Measurements from ENCODE around the gene CRACR2B. TPM values are rescaled to one million over a fixed set of nuclear protein-coding genes. Genes with fewer than 3 reads are reported as not detected.

Gene CRACR2B
- total RNA-seq, 1 donor from 2014 or later: 0.53 TPM

DNA sequence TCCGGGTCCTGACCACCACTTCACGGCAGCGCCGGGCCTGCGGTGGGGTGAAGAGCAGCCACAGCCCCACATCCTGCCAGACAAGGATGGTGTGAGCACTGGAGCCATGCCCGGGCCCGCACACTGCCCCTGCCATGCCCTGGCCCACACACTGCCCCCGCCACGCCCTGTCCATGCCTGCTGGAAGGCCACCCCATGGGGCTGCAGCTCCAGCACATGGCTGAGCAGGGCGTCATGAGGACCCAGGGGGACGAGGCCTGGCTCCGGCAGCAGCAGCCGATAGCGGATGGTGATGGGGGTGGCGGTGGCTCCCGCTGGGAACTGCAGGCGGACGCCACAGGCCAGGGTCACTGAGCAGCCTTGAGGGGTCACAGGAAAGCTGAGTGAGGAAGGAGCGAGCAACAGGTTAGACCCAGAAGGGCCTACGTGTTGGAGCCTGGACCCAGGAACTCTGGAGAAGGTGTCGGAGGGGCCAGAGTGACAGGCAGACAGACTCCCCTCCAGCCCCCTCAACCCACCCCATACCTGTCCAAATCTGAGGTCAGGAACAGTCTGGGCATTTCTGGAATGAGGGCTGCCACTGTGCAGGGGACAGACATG lies 25.6 kb upstream of the CRACR2B start:
- DNase-seq (ENCODE audit: low read depth): no peak
- no peak overlapping the region for H3K4me3 ChIP-seq (ENCODE audit: low read depth, low read length)
- TF ChIP-seq, protein P1, sequence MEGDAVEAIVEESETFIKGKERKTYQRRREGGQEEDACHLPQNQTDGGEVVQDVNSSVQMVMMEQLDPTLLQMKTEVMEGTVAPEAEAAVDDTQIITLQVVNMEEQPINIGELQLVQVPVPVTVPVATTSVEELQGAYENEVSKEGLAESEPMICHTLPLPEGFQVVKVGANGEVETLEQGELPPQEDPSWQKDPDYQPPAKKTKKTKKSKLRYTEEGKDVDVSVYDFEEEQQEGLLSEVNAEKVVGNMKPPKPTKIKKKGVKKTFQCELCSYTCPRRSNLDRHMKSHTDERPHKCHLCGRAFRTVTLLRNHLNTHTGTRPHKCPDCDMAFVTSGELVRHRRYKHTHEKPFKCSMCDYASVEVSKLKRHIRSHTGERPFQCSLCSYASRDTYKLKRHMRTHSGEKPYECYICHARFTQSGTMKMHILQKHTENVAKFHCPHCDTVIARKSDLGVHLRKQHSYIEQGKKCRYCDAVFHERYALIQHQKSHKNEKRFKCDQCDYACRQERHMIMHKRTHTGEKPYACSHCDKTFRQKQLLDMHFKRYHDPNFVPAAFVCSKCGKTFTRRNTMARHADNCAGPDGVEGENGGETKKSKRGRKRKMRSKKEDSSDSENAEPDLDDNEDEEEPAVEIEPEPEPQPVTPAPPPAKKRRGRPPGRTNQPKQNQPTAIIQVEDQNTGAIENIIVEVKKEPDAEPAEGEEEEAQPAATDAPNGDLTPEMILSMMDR (IDR thresholded peaks at IDR 0.05; ENCODE audit: insufficient read depth, low read length, severe bottlenecking): no peak
- H3K27me3 ChIP-seq (ENCODE audit: control insufficient read depth, insufficient read depth, low read length): no peaks in the 10 kb centered on the region
- peaks cover 24% of the 10 kb centered on the region for H3K36me3 ChIP-seq (ENCODE audit: control insufficient read depth, insufficient read depth, low read length)
- FAIRE-seq: no peak

DNA sequence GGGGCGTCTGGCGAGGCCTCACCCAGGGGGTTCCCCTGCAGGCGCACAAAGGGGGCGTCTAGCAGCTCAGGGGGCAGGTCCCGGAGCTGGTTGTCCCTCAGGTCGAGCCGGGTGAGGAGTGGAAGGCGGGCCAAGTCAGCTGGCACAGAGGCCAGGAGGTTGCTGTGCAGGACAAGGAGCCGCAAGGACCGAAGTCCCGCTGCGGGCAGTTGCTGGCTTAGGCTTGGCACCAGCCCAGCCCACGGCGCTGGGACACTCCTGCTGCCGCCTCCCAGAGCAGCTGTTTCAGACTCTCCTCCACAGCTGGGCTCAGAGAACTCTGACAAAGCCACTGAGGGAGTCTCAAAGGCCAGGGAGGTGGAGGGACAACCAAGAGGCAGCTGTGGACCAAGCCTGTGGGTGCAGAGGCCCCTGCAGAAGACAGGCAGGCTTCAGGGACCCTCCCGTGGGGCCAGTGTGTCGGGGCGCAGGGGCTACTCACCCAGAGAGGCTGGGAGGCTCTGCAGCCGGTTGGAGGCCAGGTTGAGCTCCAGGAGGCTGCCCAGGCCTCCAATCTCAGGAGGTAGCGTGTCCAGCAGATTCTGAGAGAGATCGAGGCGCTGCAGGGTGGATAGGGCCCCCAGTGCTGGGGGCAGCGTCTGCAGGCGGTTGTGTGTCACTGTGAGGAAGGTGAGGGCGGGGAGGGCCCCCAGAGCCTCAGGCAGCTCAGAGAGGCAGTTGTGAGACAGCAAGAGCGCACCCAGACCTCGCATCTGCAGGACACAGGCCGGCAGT lies 24.8 kb upstream of the CRACR2B start:
- DNase-seq (ENCODE audit: low read depth): no peak

DNA sequence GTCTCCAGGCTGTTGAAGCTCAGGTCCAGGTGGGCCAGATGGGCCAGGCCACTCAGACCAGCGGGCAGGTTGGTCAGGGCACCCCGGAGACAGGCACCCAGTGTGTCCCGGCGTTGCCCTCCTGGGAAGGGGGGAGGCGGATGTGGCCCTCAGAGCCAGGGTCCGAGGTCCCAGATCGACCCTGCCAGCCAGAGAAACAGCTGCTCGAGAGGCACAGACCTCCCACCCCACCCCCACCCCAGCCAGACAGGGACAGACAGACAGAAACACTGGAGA lies 24.3 kb upstream of the CRACR2B start:
- TF ChIP-seq, protein P1 (IDR thresholded peaks at IDR 0.05; ENCODE audit: insufficient read depth, low read length, severe bottlenecking): no peak
- FAIRE-seq (no peak), DNase-seq (ENCODE audit: low read depth) (no peak)
- Histone ChIP-seq H3K36me3 (ENCODE audit: control insufficient read depth, insufficient read depth, low read length) (peaks cover 24% of the 10 kb centered on the region), H3K27me3 (ENCODE audit: control insufficient read depth, insufficient read depth, low read length) (no peaks in the 10 kb centered on the region), H3K4me3 (ENCODE audit: low read depth, low read length) (no peak overlapping the region)

More for the DNA sequence above, 24.8 kb upstream of the CRACR2B start:
- TF ChIP-seq, protein P1 (IDR thresholded peaks at IDR 0.05; ENCODE audit: insufficient read depth, low read length, severe bottlenecking): no peak
- peaks cover 24% of the 10 kb centered on the region for H3K36me3 ChIP-seq (ENCODE audit: control insufficient read depth, insufficient read depth, low read length)
- no peaks in the 10 kb centered on the region for H3K27me3 ChIP-seq (ENCODE audit: control insufficient read depth, insufficient read depth, low read length)
- no peak for FAIRE-seq
- no peak overlapping the region for H3K4me3 ChIP-seq (ENCODE audit: low read depth, low read length)

DNA sequence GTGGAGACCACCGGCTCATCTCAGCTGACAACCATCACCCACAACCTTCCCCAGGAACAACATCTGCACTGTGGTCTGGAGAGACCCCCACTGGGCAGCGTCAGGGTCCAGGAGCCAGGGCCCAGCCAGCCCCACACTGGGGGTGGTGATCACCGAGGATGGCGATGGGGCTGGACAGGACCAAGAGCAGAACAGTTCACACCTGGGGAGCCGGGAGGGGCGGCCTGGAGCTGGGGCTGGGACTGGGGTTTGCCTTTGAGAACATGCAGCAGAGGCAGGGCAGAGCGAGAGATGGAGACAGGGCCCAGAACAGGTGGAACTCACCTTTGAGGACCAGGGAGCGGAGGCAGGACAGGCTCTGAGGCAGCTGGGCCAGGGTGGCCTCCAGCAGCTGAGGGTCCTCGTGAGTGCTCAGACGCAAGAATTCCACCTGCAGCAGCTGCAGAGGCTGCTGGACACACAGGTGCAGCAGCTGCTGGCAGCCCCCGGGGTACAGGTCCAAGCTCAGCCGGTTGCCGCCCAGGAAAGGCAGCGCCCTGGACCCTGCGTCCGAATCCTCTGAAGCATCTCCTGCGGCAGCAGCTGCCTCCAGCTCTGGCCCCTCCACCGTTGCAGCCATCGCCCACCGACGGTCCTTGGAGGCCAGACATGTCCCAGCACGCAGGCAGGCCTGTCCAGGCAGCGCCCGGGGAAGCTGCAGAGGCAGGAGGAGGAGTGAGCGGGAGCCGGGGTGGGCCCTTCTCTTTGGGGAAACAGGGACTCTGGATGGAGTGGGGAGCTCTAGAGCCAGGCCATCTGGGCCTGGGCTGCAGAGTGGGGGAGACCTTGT lies 23.7 kb upstream of the CRACR2B start:
- peak; percentile 65 for DNase-seq (ENCODE audit: low read depth)
- Histone ChIP-seq H3K27me3 (ENCODE audit: control insufficient read depth, insufficient read depth, low read length) (no peaks in the 10 kb centered on the region), H3K4me3 (ENCODE audit: low read depth, low read length) (peak overlapping the region; percentile 58), H3K36me3 (ENCODE audit: control insufficient read depth, insufficient read depth, low read length) (peaks cover 24% of the 10 kb centered on the region)
- TF ChIP-seq, protein P1 (IDR thresholded peaks at IDR 0.05; ENCODE audit: insufficient read depth, low read length, severe bottlenecking): no peak
- FAIRE-seq: no peak

DNA sequence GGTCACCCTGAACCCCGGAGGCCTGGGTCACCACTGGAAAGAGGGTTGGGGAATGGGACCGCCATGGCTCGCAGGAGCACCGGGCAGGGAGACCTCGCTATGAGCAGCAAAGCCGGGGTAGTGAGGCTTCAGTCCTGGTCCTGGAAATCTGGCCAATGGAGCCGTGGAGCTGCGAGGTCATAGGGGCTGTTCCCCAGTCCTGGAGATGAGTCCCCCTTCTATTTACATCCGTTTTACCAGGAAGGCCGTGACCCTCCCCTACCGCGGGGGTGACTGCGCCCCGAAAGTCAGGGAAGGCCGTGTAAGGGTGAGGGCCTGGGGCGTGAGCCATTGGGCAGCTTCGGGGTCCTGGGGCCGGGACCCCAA lies 23.1 kb upstream of the CRACR2B start:
- FAIRE-seq (no peak), DNase-seq (ENCODE audit: low read depth) (no peak)
- peak overlapping the region; percentile 58 for H3K4me3 ChIP-seq (ENCODE audit: low read depth, low read length)
- TF ChIP-seq, protein P1 (IDR thresholded peaks at IDR 0.05; ENCODE audit: insufficient read depth, low read length, severe bottlenecking): no peak
- no peaks in the 10 kb centered on the region for H3K27me3 ChIP-seq (ENCODE audit: control insufficient read depth, insufficient read depth, low read length)
- peaks cover 23% of the 10 kb centered on the region for H3K36me3 ChIP-seq (ENCODE audit: control insufficient read depth, insufficient read depth, low read length)
